Measurements from ENCODE around the gene CCR7.

The CCR7 gene, protein sequence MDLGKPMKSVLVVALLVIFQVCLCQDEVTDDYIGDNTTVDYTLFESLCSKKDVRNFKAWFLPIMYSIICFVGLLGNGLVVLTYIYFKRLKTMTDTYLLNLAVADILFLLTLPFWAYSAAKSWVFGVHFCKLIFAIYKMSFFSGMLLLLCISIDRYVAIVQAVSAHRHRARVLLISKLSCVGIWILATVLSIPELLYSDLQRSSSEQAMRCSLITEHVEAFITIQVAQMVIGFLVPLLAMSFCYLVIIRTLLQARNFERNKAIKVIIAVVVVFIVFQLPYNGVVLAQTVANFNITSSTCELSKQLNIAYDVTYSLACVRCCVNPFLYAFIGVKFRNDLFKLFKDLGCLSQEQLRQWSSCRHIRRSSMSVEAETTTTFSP
- total RNA-seq: 102 to 339 (median 132) reads per million in 4 experiments

DNA sequence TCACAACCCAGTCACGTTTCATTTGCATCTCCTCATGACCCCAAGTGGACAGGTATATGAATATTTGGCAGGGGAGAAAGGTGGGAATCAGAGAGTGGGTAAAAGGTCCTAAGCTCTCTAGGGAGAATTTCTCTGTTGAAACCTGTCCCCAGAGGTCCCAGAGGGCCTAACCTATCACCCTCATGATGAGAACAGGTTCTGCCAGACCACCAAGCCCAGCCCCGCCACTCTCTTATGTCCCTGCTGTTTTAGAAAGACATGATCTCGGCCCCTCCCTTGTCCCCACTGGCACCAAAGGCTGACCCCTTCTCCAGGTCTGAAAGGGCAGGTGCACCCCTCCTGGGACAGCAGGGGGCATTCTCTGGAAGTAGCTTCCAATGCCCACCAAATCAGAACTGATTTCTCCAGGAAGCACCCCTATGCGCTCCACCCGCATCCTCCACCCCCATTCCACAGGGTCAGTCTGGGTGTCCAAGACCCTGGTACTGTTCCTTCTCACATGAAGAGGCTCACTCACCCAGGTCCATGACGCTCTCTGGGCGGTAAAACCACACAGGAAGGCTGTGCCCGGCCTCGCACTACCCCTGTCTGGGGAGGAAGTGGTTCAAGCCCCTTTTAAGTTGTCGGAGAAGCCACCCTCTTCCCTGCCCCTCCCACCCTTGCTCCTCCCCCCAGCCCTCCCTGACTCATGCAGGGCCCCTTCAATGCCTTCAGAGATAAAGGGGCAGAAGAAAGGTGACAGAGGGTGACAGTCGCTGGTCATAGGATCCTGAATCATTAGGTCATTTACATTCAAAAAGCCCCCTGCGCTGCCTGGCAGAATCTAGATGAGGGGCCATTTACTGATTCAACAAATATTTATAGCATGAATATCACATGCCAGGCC, at the start of gene CCR7:
Gene CCR7 (minus strand): TSS at position 590 of the 886 bp plus-strand sequence. CDS start 63 bp downstream, at position 527.
- peak; percentile 81 for DNase-seq

DNA sequence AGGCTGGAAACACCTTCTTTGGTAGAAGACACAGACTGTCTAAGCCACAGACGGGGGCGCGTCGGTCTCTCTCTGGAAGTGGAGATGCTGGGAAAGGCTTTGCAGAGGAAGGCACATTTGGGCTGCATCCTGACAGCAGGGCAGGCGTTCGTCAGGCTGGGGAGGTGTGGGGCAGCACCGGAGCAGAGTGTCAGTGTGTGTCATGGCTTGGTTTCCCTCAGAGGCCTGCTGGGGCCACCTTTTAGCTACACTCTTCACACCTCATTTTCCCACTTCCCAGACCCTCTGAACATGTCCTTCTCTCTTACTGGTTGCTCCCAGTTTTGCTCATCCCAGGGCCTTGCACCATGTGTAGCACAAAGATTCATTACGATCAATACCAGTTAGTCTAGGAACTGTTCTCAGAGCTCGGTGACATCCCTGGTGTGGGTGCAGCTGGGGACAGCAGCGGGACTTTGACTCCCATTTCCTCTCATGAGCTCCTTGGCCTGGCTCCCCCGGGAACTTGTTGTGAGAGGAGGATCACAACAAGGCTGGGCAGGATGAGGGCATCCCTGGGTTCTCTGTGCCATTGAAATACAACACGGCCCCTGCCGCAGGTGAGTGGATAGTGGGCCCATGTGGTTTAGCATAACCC, 49.3 kb upstream of the CCR7 start:
- DNase-seq: no peak

DNA sequence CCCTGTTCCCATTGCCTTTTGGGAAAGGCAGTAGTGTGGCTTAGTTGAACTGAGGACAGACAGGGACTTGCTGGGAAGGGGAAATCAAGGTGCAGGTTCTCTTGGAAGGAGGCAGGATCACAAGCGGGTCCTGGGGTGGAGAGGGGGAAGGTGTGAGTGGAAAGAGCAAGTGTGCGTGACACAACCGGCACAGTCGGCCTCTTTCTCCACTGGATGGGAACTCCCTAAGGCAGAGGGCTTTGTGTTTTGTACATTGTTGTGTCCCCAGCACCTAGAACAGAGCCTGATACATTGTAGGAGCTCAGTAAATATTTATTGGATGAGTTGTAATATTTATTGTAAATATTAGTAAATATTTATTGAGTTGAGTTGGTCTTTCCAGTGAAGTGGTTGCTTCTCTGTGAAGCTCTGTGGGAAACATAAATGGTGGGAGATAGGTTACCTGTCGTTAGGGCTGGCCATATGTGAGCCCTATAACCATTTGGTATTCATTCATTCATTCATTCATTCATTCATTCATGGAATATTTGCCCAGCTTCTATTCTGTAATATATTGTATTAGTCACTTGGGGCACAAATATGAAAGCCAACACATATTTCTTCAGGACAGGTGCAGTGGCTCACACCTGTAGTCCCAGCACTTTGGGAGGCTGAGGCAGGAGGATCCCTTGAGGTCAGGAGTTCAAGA, 48.3 kb upstream of the CCR7 start:
- DNase-seq: no peak

DNA sequence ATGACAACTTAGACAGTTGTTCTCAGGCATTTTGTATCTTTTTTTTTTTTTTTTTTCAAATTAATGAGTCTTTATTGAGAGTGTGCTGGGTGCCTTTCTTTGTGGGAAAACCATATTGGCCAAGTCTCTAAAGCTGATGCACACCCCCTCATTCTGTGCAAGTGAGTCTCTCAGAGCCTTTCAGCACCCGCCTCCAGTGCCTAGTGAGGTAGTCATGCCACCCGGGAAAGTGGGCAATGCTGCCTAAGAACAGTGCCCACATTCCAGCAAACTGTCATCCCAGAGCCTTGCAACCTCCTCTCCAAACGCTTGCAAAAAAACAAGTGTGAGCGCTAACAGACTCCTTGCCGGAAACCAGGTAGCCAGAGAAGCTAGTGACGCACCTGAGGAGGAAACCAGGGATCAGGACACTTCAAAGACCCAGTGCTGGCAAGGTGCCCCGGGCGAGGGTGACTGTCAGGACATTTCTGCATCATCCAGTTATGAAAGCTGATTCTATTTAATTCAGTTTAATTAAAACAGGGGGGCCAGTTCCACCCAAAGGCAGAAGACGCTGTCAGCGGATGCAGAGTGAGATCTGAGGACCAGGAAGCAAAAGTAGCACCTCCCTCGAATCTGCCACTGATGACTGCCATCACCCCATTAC, 47.5 kb upstream of the CCR7 start:
- DNase-seq: peak; percentile 74

DNA sequence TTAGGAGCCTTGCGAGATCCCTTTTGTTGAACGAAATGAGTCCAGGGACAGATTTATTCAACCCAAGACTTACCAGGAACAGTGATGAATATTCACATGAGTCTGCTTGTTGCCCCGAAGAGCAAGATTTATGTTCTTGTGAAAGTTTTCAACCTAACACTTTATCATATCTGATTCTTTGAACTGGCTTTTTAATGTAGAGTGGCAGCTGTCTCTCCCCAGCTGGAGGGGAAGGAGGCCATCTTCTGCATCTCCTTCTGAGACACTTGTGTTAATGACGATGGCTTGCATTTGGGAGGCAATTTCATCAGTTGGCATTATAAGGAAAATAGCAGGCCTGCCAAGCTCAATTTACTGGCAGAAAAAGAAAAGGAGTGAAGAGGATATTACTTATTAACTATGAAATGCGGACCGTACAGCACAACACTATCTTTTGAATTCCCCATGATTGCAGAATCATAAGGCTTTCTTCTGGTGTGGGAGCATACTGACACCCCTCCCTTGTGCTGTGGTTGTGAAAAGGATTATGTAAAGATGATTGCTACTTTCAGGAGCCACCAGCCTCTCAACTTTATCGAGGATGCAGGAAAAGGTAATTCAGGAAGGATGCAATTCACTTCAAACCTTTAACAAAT, 46.7 kb upstream of the CCR7 start:
- no peak for DNase-seq

DNA sequence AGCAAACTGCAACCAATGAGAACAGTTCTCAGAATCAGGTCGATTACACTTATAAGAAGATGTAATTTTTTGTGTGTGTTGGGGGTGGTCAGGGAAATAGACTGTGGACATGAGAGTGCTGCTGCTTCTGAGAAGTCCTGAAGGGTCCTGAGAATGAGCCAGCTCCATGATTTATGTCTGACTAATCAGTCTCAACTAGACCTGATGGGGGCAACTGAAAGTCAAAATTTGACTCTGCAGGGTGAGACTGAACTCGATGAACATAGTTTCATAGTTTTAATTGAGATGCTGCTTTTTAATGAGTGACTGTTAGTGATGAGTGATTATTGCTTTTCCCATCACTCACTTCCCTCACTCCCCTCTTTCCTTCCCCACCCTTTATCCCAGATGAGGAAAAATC, 45.1 kb upstream of the CCR7 start:
- no peak for DNase-seq

DNA sequence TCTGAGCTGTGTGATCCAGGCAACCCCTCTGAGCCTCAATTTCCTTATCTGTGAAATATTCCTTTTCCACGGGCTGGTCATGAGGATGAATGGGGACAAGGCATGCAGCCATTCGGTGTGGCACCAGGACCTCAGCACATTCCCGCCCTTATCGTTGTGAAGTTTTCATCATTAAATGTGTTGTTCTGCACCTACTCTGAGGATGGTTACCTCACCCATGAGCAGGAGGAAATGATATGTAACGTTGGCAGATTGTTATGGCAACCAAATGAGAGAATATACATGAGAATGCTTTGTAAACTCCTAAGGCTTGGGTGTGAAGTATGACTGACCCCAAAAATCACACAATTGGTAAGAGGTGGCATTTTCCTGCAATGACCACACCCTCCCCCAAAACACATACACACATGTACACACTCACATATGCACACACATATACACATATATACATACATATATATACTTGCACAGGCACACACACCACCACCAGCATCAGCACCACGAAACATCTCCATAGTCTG, 42.8 kb upstream of the CCR7 start:
- no peak for DNase-seq

DNA sequence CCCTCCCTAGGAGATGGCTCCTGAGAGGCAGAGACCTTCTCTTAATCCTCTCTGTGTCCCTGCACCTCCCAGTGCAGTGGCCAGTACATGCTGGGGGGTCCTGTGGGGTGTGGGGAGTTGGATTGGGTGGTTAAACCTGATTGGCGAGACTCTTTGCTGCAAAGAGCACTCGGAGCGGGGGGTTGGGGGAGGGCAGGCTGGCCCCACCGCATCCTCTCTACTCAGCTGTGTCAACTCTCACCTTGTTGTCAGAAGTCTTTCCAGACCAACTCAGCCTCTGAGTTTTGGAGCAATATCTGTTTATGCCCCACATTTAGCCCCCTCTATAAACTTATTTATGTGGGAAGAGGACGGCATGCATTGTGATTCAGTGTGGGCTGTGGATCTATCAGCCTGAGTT, 42.4 kb upstream of the CCR7 start:
- no peak for DNase-seq

DNA sequence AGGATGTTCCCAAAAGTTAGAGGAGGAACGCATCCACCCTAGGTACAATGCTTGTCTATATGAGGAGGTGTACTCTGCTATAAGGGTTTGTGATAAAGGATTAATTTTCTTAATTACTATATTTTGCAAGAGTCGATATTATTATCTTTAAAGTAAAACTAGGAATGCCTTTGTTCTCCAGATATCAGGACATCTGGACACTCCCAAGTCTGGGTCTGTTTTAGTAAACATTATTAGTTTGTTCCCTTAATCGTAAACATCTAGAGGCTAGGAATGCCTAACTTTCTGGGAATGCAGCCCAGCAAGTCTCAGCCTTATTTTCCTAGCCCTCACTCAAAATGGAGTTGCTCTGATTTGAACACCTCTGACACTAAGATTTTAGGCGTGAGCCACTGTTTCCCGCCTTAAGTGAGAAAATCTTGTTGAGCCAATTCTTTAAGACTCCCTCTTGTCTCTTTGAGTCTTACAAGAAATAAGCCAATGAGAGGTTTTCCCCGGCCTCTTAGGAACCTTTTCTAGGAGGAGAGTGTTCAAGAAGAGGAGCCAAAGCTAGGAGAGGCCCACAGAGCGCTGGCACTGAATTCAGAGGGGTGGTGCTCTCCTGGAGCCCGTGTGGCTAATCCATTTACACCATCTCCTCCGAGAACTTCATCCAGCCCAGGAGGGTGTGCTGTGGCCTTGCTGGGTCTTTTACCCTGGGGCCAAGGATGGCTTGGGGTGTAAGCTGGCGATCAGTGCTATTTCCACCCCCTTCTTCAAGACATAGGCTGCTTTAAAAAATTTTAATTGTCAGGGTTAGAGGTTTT, 41.5 kb upstream of the CCR7 start:
- no peak for DNase-seq

DNA sequence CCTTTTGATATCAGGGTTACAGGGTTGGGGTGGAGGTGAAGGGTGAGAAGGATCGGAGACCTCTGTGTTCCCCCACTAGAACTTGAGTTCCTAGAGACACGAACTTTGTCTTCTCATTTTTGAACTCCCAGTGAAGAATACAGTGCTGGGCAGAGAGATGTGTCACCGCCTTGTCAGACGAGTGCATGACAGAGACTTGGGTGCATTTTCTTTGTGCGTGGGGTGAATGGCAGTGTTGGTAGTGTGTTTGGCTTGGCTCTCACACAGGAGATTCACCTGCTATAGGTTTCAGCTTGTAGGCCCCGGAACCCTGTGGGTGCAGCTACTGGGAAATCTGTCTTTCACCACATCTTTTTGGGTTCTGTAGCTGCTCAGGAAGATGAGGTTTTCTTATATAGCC, 40.0 kb upstream of the CCR7 start:
- DNase-seq: no peak

DNA sequence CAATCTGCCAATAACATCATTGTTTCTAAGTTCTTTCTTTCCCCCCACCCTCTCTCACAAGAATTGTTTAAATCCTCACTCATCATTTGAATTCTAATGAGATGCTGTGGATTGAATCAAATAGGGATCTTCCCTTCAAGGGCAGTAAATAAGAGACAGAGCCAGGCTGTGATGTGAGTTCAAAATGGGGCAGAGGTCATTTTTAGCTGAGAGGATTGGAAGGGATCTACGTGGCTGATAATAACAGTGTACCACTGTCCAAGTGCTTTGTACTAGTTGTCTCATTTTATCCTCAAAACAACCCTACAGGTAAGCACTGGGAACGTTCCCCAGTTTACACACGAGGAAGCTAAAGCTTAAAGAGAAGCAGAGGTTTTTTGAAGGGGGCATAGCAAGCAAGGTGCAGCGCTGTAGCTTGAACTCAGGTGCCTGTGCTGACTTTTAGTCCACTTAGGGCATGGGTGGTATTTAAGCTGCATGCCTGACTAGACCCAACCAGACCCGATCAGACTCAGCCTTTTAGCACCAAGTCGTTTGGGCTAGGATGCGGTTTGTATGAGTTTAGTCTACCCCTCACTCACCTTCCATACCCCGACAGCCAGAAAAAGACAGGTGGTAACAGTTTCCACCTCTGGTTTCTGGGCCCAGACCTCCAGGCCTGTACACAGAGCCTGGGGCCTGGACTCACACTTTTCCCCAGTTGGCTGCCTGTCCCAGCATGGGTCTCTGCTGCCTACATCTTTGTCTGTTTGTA, 39.2 kb upstream of the CCR7 start:
- no peak for DNase-seq

DNA sequence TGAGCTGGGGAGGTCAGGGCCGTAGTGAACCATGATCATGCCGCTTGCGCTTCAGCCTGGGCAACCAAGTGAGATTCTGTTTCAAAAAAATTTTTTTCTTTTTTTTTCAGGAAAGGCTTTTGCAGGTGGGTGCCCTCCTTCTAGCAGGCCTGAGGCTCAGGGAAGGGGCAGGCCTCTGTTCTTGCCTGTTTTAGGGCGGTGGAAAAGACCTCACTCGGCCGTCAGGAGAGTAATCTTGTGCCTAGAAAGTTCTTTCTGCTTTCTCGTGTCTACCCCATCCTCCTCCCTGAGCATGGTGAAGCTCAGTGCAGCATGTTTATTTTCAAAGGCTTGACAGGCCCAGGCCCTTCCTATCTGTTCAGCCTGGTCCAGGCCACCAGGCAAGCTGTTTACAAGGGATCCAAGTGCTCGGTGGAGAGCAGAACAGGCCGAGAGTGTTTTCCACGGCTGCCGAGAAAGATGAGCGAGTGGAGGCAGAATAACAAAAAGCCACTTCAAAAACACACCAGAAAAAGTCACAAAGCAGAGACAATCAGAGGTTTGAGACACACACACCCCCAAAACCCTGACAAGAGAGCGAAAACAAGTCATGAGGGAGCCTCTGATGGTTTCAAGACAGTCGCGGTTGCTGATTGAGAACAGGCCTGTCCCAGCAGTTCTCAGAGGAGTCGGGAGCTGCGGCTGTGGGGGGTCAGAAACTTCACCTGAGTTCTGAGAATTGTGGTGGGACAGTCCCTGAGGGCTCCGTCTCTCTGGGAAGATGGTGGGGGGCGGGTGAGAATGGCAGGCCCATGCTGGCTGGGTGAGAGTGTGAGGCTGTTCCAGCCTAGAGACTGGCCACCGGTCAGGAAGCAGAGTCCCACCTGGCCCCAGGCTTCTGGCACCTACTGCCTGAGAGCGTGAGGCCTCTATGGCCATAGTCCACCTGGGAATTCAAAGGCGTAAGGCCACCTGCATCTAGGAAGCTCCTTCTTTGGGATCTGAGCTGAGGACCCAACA, 37.5 kb upstream of the CCR7 start:
- DNase-seq: peak; percentile 46

DNA sequence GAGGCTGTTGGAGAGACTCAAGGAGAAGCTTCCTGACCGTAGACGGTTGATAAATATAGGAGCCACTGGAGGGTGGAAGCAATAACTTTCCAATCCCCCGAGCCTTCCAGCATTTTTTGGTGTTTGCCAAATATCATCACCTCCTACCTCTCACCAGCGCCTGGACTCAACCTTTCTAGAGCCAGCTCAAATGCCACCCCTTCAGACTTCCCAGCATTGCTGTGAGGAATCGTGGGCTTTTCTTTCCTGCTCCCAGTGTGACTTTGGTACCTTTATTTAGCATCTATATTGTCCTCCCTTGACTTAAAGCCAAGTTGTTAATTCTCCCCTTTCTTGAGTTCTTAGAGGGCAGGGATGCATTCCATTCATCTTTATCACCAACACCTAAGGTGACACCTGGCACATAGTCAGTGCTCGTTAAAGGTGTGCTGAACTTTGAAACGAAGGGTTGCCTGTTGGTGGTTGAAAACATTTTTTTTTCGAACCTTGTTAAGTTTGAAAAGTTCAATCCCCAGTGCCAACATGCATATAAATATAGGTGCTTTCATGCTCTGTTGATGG, 35.3 kb upstream of the CCR7 start:
- no peak for DNase-seq

DNA sequence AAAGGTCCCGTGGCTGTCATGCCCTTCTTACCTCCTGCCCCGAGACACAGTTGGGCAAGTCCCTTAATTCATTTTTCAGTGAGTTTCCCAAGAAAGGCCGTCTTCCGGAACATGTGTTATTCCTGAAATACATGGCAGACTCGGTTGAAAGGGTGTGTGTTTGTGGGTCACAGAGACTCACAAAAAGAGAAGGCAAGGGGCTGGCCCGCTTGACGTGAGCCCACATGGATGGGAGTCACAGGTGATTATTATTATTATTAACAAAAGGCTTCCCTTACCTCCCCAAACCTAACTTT, 34.1 kb upstream of the CCR7 start:
- no peak for DNase-seq

DNA sequence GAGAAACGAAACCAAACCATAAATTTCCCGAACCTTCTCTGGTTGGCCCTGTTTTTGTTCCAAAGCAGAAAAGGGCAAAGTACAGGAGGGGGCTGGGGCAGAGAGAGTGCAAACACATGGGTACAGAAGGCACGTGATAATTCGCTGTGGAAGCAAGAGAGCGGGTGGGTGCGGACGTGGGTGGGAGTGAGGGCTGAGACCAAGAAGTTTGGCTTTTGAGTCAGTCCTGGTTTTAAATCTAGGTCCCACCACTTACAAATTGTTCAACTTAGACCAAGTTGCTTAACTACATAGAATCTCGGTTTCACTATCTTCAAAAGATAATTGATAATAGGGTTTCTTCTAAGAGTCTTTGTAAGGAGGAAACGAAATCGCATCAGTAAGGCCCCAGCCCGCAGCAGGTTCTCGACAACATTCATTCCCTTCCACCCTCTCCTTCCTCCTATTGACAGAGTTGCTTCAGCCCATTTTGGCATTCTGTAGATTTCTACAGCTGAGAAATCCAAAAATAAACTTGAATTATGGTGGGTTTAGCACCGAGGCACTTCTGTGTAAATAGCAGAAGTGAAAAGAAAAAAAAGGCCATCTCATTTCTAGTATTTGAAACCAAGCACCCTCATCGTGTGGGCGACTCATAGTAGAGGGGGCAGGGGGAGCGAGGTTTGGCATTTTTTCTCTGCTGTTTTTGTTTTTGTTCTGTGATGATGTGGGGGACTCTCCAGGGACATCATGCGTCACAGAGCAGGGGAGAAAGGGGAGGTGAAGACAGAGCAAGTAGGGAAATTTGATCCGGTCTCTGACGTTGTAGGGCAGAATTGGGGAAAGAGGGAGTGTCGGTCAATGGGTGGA, 33.6 kb upstream of the CCR7 start:
- DNase-seq: peak; percentile 68

DNA sequence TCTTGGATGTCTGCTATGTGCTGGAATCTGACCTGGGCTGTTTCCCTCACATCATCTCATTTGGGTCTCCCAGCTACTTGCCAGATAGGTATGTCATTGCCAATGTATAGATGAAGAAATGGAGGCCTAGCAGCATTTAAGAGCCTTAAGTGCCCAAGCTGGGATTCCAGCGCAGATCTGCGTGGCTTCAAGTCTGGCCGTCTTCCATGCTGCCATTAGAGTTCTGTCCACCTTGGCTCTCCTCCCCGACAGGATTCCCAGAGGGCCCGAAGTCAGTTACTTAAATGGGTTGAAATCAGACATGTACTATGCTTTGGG, 33.0 kb upstream of the CCR7 start:
- no peak for DNase-seq

DNA sequence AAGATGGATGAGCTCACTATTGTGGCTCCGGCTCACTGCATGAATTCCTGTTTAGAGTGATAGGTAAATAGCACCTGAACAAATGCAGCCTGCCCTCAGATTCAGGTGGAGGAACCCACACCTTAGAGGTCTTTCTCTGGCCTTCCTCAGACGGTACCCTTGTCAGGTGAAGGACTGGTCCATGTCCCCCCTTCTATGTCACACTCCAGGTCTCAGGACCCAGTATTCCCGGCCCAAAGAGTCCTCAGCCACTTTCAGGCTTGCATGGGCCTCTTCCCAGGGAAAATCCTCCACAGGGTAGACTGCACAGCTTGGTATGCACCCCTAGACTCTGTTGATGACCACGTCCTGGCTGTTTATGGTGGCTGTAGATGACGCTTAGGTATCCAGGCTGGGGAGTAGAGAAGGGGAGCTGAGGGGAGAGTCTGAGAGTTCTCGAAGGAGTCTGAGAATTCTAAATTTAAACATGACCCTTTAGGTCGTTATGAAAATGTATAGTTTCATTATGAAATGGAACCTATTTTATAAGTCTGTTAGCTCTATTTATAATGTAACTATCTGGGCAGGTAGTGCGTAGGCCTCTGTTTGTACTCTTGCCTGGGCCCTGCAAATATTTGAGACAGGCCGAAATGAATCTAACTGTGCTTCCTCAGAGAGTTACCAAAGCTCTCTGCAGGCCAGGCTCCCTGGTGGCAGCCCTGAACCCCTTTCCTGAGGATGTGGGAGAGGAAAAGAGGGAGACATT, 32.5 kb upstream of the CCR7 start:
- DNase-seq: no peak
